Measurements from ENCODE around the gene MACC1. TPM values are rescaled to one million over a fixed set of nuclear protein-coding genes. Genes with fewer than 3 reads are reported as not detected.

The MACC1 gene
- total and polyA plus RNA-seq, 2 experiments from 2014 or later: 3.4 to 13.4 TPM

GRCh38 chr7:20216406-20217036 lies 663 bp downstream of the MACC1 start:
- TF ChIP-seq ZNF114 (CRISPR knock-in tag; IDR thresholded peaks at IDR 0.05): no peak
- no peak for TF ChIP-seq ZNF331 (CRISPR knock-in tag; IDR thresholded peaks at IDR 0.05; ENCODE audit: low read depth)
- TF ChIP-seq CREB1 (CRISPR knock-in tag; IDR thresholded peaks at IDR 0.05; ENCODE audit: low read depth): no peak
- TF ChIP-seq, protein P1, sequence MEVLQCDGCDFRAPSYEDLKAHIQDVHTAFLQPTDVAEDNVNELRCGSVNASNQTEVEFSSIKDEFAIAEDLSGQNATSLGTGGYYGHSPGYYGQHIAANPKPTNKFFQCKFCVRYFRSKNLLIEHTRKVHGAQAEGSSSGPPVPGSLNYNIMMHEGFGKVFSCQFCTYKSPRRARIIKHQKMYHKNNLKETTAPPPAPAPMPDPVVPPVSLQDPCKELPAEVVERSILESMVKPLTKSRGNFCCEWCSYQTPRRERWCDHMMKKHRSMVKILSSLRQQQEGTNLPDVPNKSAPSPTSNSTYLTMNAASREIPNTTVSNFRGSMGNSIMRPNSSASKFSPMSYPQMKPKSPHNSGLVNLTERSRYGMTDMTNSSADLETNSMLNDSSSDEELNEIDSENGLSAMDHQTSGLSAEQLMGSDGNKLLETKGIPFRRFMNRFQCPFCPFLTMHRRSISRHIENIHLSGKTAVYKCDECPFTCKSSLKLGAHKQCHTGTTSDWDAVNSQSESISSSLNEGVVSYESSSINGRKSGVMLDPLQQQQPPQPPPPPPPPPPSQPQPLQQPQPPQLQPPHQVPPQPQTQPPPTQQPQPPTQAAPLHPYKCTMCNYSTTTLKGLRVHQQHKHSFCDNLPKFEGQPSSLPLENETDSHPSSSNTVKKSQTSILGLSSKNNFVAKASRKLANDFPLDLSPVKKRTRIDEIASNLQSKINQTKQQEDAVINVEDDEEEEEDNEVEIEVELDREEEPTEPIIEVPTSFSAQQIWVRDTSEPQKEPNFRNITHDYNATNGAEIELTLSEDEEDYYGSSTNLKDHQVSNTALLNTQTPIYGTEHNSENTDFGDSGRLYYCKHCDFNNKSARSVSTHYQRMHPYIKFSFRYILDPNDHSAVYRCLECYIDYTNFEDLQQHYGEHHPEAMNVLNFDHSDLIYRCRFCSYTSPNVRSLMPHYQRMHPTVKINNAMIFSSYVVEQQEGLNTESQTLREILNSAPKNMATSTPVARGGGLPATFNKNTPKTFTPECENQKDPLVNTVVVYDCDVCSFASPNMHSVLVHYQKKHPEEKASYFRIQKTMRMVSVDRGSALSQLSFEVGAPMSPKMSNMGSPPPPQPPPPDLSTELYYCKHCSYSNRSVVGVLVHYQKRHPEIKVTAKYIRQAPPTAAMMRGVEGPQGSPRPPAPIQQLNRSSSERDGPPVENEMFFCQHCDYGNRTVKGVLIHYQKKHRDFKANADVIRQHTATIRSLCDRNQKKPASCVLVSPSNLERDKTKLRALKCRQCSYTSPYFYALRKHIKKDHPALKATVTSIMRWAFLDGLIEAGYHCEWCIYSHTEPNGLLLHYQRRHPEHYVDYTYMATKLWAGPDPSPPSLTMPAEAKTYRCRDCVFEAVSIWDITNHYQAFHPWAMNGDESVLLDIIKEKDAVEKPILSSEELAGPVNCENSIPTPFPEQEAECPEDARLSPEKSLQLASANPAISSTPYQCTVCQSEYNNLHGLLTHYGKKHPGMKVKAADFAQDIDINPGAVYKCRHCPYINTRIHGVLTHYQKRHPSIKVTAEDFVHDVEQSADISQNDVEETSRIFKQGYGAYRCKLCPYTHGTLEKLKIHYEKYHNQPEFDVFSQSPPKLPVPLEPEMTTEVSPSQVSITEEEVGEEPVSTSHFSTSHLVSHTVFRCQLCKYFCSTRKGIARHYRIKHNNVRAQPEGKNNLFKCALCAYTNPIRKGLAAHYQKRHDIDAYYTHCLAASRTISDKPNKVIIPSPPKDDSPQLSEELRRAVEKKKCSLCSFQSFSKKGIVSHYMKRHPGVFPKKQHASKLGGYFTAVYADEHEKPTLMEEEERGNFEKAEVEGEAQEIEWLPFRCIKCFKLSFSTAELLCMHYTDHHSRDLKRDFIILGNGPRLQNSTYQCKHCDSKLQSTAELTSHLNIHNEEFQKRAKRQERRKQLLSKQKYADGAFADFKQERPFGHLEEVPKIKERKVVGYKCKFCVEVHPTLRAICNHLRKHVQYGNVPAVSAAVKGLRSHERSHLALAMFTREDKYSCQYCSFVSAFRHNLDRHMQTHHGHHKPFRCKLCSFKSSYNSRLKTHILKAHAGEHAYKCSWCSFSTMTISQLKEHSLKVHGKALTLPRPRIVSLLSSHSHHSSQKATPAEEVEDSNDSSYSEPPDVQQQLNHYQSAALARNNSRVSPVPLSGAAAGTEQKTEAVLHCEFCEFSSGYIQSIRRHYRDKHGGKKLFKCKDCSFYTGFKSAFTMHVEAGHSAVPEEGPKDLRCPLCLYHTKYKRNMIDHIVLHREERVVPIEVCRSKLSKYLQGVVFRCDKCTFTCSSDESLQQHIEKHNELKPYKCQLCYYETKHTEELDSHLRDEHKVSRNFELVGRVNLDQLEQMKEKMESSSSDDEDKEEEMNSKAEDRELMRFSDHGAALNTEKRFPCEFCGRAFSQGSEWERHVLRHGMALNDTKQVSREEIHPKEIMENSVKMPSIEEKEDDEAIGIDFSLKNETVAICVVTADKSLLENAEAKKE (CRISPR knock-in tag; IDR thresholded peaks at IDR 0.05): no peak
- TF ChIP-seq NANOG (IDR thresholded peaks at IDR 0.05; ENCODE audit: borderline replicate concordance): no peak
- no peak for TF ChIP-seq JUNB (IDR thresholded peaks at IDR 0.05; ENCODE audit: unreplicated experiment)
- TF ChIP-seq, protein P2, sequence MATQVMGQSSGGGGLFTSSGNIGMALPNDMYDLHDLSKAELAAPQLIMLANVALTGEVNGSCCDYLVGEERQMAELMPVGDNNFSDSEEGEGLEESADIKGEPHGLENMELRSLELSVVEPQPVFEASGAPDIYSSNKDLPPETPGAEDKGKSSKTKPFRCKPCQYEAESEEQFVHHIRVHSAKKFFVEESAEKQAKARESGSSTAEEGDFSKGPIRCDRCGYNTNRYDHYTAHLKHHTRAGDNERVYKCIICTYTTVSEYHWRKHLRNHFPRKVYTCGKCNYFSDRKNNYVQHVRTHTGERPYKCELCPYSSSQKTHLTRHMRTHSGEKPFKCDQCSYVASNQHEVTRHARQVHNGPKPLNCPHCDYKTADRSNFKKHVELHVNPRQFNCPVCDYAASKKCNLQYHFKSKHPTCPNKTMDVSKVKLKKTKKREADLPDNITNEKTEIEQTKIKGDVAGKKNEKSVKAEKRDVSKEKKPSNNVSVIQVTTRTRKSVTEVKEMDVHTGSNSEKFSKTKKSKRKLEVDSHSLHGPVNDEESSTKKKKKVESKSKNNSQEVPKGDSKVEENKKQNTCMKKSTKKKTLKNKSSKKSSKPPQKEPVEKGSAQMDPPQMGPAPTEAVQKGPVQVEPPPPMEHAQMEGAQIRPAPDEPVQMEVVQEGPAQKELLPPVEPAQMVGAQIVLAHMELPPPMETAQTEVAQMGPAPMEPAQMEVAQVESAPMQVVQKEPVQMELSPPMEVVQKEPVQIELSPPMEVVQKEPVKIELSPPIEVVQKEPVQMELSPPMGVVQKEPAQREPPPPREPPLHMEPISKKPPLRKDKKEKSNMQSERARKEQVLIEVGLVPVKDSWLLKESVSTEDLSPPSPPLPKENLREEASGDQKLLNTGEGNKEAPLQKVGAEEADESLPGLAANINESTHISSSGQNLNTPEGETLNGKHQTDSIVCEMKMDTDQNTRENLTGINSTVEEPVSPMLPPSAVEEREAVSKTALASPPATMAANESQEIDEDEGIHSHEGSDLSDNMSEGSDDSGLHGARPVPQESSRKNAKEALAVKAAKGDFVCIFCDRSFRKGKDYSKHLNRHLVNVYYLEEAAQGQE (IDR thresholded peaks at IDR 0.05; ENCODE audit: unreplicated experiment): no peak
- no peak for TF ChIP-seq CTCF (conservative IDR thresholded peaks at IDR 0.05; ENCODE audit: low read depth in 2 of 2)
- TF ChIP-seq EZH2 (IDR thresholded peaks at IDR 0.05; ENCODE audit: low read depth, unreplicated experiment): no peak
- TF ChIP-seq EZH2phosphoT487 (IDR thresholded peaks at IDR 0.05; ENCODE audit: unreplicated experiment): no peak
- Histone ChIP-seq H3K36me3 (ENCODE audit: insufficient read depth) (no peaks in the 10 kb centered on the region), H3K4me2 (peak overlapping the region; percentile 44), H3K27me3 (ENCODE audit: insufficient read depth) (no peaks in the 10 kb centered on the region), H3K9me2 (ENCODE audit: insufficient read depth) (no peaks in the 10 kb centered on the region), H3K79me2 (replicated peaks; ENCODE audit: insufficient read depth) (no peaks in the 10 kb centered on the region), H3K27ac (ENCODE audit: low read depth) (no peak overlapping the region), H4K20me1 (replicated peaks; ENCODE audit: insufficient read depth) (no peaks in the 10 kb centered on the region), H3K4me3 (peak overlapping the region; percentile 42), H2AFZ (no peak overlapping the region), H3F3A (replicated peaks; ENCODE audit: low read depth) (no peaks in the 10 kb centered on the region), H3K4me1 (ENCODE audit: insufficient read depth) (peaks cover 13% of the 10 kb centered on the region; the same call in 1 of the 2 replicates)
- no peak for DNase-seq (ENCODE audit: low spot score)
- Mint-ChIP-seq H3K36me3 (ENCODE audit: low read depth) (peaks cover 17% of the 10 kb centered on the region; the same call in 2 of the 3 replicates), H3K27me3 (ENCODE audit: insufficient read depth, low read depth, poor library complexity) (peaks cover 5% of the 10 kb centered on the region), H3K4me1 (peaks cover 36% of the 10 kb centered on the region), H3K9me3 (peaks cover 4% of the 10 kb centered on the region; the same call in 2 of the 3 replicates), H3K4me3 (peak overlapping the region; percentile 71), H3K27ac (peak overlapping the region; percentile 99)
- ATAC-seq: no peak

Measured in GM23338 (cell line).